Mucosa of descending colon (tissue), 3 donors: Measurements from ENCODE around the gene ABCC4. TPM values are rescaled to one million over a fixed set of nuclear protein-coding genes. Genes with fewer than 3 reads are reported as not detected.
A peak's percentile ranks its signal among the peaks of the same experiment; 100 is the strongest.

Experiments used
- ATAC-seq: fragments of 200-7000 bp; cut with Tn5 transposase; one replicate; pipeline ENCODE4 v1.9.1; 2020; ENCODE audit warnings: mild to moderate bottlenecking, moderate library complexity
- DNase-seq, 3 donors: peaks; one replicate each; pipeline ENCODE4 v3.0.0-alpha.2; 2020
- H3K36me3 ChIP-seq: fragments of 200-600 bp; one replicate; pipeline ENCODE4 v1.8.0; 2021; ENCODE audit warnings: low read depth, mild to moderate bottlenecking
- H3K4me1 ChIP-seq: fragments of 200-600 bp; one replicate; pipeline ENCODE4 v1.8.0; 2021; ENCODE audit warnings: low read depth, mild to moderate bottlenecking
- H3K4me3 ChIP-seq: fragments of 200-600 bp; one replicate; pipeline ENCODE4 v1.8.0; 2021; ENCODE audit warnings: mild to moderate bottlenecking
- H3K9me3 ChIP-seq: fragments of 200-600 bp; one replicate; pipeline ENCODE4 v1.8.0; 2021; ENCODE audit warnings: mild to moderate bottlenecking
- CTCF ChIP-seq: fragments of 200-600 bp; IDR thresholded peaks from one replicate; pipeline ENCODE4 v1.8.0; 2022; ENCODE audit warnings: antibody characterized with exemption, mild to moderate bottlenecking
- intact Hi-C, 2 donors: fragments of 100-400 bp; cut with DNase I in 1 of 2; cut with micrococcal nuclease in 1 of 2; formaldehyde crosslinking; loops; one replicate each; pipeline versions ENCODE4 v1.11.0 to v1.11.1; 2022; cut with DNase I, micrococcal nuclease
- total RNA-seq, 3 donors: library from RNA; stranded (reverse); fragmentation: NEBNext Ultra II Directional in 2 of 3; extraction: Animal tissue kit (Norgen Biotek cat#: 25700) in 2 of 3; gene quantifications; one replicate each; pipeline versions ENCODE4 v1.2.1 to v1.2.4, GENCODE V29; 2021 to 2023
- donor health status: DM: no; HTN: no; CAD: no; lungs with moderate emphysema.
- donor health status: DM: no; HTN: no; CAD: no.
- donor health status: DM: no; HTN: yes; CAD: no.

The ABCC4 gene
- total RNA-seq, 3 donors from 2014 or later, result 19.3 to 35.1 (median 30.2) TPM

GRCh38 chr13:95217920-95218830 is 83.1 kb downstream of the ABCC4 start:
- intact Hi-C loops, result no loop called here
- DNase-seq, result no peak
- no peaks in the 10 kb centered on the region for H3K4me1 ChIP-seq
- no peaks in the 10 kb centered on the region for H3K36me3 ChIP-seq
- no peak for TF ChIP-seq CTCF
- H3K9me3 ChIP-seq, result no peaks in the 10 kb centered on the region
- H3K4me3 ChIP-seq, result no peak overlapping the region
- no peak for ATAC-seq

GRCh38 chr13:95216182-95216581 is 85.1 kb downstream of the ABCC4 start:
- ATAC-seq, result no peak
- Histone ChIP-seq H3K9me3 (no peaks in the 10 kb centered on the region), H3K4me1 (no peaks in the 10 kb centered on the region), H3K4me3 (no peak overlapping the region), H3K36me3 (no peaks in the 10 kb centered on the region)
- intact Hi-C loops, result no loop called here
- TF ChIP-seq CTCF, result no peak
- no peak for DNase-seq

- H3K36me3 ChIP-seq, result no peaks in the 10 kb centered on the region
- TF ChIP-seq CTCF, result no peak
- peak; percentile 86 for ATAC-seq
- H3K4me3 ChIP-seq, result no peak overlapping the region
- no peaks in the 10 kb centered on the region for H3K4me1 ChIP-seq
- H3K9me3 ChIP-seq, result no peaks in the 10 kb centered on the region
- DNase-seq, result no peak
- intact Hi-C loops, result no loop called here
These were observed 88.0 kb downstream of the ABCC4 start for GRCh38 chr13:95212983-95213850.

- no peak for ATAC-seq
- Histone ChIP-seq H3K4me3 (no peak overlapping the region), H3K4me1 (no peaks in the 10 kb centered on the region), H3K36me3 (no peaks in the 10 kb centered on the region), H3K9me3 (no peaks in the 10 kb centered on the region)
- no peak for TF ChIP-seq CTCF
- intact Hi-C loops, result no loop called here
- no peak for DNase-seq
These were observed 92.1 kb downstream of the ABCC4 start for GRCh38 chr13:95209109-95209508.

GRCh38 chr13:95207769-95208366 is 93.4 kb downstream of the ABCC4 start:
- intact Hi-C loops, result no loop called here
- Histone ChIP-seq H3K4me1 (no peaks in the 10 kb centered on the region), H3K9me3 (no peaks in the 10 kb centered on the region), H3K4me3 (no peak overlapping the region), H3K36me3 (no peaks in the 10 kb centered on the region)
- TF ChIP-seq CTCF, result no peak
- DNase-seq (no peak), ATAC-seq (no peak)
